B cell (primary cell): ENCODE data around the gene SDF2L1. TPM values are rescaled to one million over a fixed set of nuclear protein-coding genes. Genes with fewer than 3 reads are reported as not detected.

Source experiments
- ATAC-seq: fragments of 200-7000 bp; cut with Tn5 transposase; one replicate; pipeline ENCODE4 v1.10.0; 2021; ENCODE audit warnings: low read depth, mild to moderate bottlenecking, moderate number of reproducible peaks, moderate library complexity
- CTCF ChIA-PET: fragments of 350-600 bp; sonication (Branson Sonifier 250); formaldehyde crosslinking; loops from one replicate; lab custom pipeline; 2021; ENCODE audit warnings: antibody characterized with exemption, inconsistent platforms; lab: Charles Lee
- POLR2A ChIA-PET: fragments of 350-600 bp; sonication (Branson Sonifier 250); formaldehyde crosslinking; loops from one replicate; lab custom pipeline; 2021; ENCODE audit warnings: antibody characterized with exemption; lab: Charles Lee
- DNase-seq: peaks from one replicate; pipeline ENCODE4 v3.0.0; 2013
- H2AFZ ChIP-seq: 2 replicates; pipeline ENCODE4 v1.6.1; 2012; ENCODE audit warnings: mild to moderate bottlenecking, low read depth, low read length; ENCODE audit not compliant: insufficient read depth, poor library complexity, severe bottlenecking
- H3K27ac ChIP-seq, 2 donors: 1 replicate in 1 of 2; 2 replicates in 1 of 2; pipeline ENCODE4 v1.5.1; 2012 to 2013; ENCODE audit warnings: low read length in 2 of 2, mild to moderate bottlenecking in 2 of 2, moderate library complexity in 1 of 2
- H3K27me3 ChIP-seq, 4 experiments: fragments of 200-600 bp in 1 of 4; sonication (generic) in 1 of 4; replicated peaks in 1 of 4; 1 replicate in 2 of 4; 2 replicates in 2 of 4; pipeline versions ENCODE4 v1.6.1 to v1.7.0; 2013 to 2016; ENCODE audit warnings: low read length in 3 of 4, mild to moderate bottlenecking in 2 of 4, mixed read lengths in 1 of 4, moderate library complexity in 1 of 4; ENCODE audit not compliant: insufficient read depth in 4 of 4, control insufficient read depth in 3 of 4; ENCODE audit errors: control extremely low read depth in 1 of 4
- H3K36me3 ChIP-seq, 2 experiments: replicated peaks in 1 of 2; 1 replicate in 1 of 2; 2 replicates in 1 of 2; pipeline versions ENCODE4 v1.6.1 to v1.7.1; 2013; ENCODE audit warnings: low read length in 1 of 2; ENCODE audit not compliant: insufficient read depth in 2 of 2, control insufficient read depth in 1 of 2; ENCODE audit errors: control extremely low read depth in 1 of 2, extremely low read depth in 1 of 2
- H3K4me1 ChIP-seq, 2 donors: fragments of 200-600 bp in 1 of 2; sonication (generic) in 1 of 2; 1 replicate in 1 of 2; 2 replicates in 1 of 2; pipeline versions ENCODE4 v1.5.1 to v1.6.1; 2013 to 2017; ENCODE audit warnings: low read length in 2 of 2; ENCODE audit not compliant: control insufficient read depth in 2 of 2, insufficient read depth in 2 of 2
- H3K4me2 ChIP-seq: replicated peaks from 2 replicates; pipeline ENCODE3; 2012; ENCODE audit warnings: mild to moderate bottlenecking, low read depth, low read length; ENCODE audit not compliant: poor library complexity, severe bottlenecking
- H3K4me3 ChIP-seq, 5 experiments: fragments of 200-600 bp in 1 of 5; sonication (generic) in 1 of 5; 1 replicate in 3 of 5; 2 replicates in 2 of 5; pipeline versions ENCODE4 v1.5.1 to v1.7.0; 2011 to 2016; ENCODE audit warnings: low read length in 4 of 5, mild to moderate bottlenecking in 4 of 5, low read depth in 2 of 5, control low read depth in 1 of 5, moderate library complexity in 1 of 5; ENCODE audit not compliant: insufficient read depth in 1 of 5; ENCODE audit errors: control extremely low read depth in 1 of 5, extremely low read depth in 1 of 5
- H3K79me2 ChIP-seq: fragments of 200-600 bp; sonication (generic); one replicate; pipeline ENCODE4 v1.6.0; 2016; ENCODE audit warnings: low read length; ENCODE audit not compliant: control insufficient read depth, insufficient read depth
- H3K9ac ChIP-seq: fragments of 200-600 bp; sonication (generic); 2 replicates; pipeline ENCODE4 v1.6.1; 2017; ENCODE audit warnings: mild to moderate bottlenecking, low read length, moderate library complexity
- H3K9me3 ChIP-seq, 3 donors: one replicate each; pipeline versions ENCODE4 v1.6.1 to v1.7.1; 2013; ENCODE audit warnings: low read length in 2 of 3; ENCODE audit not compliant: control insufficient read depth in 2 of 3, insufficient read depth in 1 of 3; ENCODE audit errors: control extremely low read depth in 1 of 3
- H4K20me1 ChIP-seq: 2 replicates; pipeline ENCODE4 v1.6.0; 2012; ENCODE audit warnings: mild to moderate bottlenecking, low read length; ENCODE audit not compliant: insufficient read depth, control insufficient read depth, poor library complexity, severe bottlenecking
- H3K27ac Mint-ChIP-seq: one replicate; pipeline ENCODE4 v1.8.0; 2021; ENCODE audit warnings: mixed read lengths
- H3K27me3 Mint-ChIP-seq: one replicate; pipeline ENCODE4 v1.8.0; 2021; ENCODE audit warnings: mixed read lengths
- H3K4me1 Mint-ChIP-seq: one replicate; pipeline ENCODE4 v1.8.0; 2021; ENCODE audit warnings: mixed read lengths
- H3K4me3 Mint-ChIP-seq: one replicate; pipeline ENCODE4 v1.8.0; 2021; ENCODE audit warnings: mixed read lengths
- H3K9me3 Mint-ChIP-seq: one replicate; pipeline ENCODE4 v1.8.0; 2022; ENCODE audit warnings: mixed read lengths; ENCODE audit not compliant: insufficient read depth
- EZH2 ChIP-seq: IDR thresholded peaks from 2 replicates; pipeline ENCODE4 v1.6.1; 2012; ENCODE audit warnings: borderline replicate concordance, low read depth, mild to moderate bottlenecking, moderate library complexity, low read length; ENCODE audit not compliant: insufficient read depth, poor library complexity, severe bottlenecking
- WGBS: methylation state at CpG from one replicate; pipeline ENCODE4 v1.1.5; 2013; ENCODE audit warnings: missing lambda C conversion rate; ENCODE audit not compliant: insufficient coverage; 5-methylcytosine and 5-hydroxymethylcytosine counted together
- intact Hi-C: fragments of 100-400 bp; cut with micrococcal nuclease; formaldehyde crosslinking; loops from one replicate; pipeline ENCODE4 v1.10.0; 2022
- polyA plus RNA-seq: library from polyadenylated mRNA; depleted of rRNA; stranded (reverse); fragments of >200 nt; gene quantifications from 2 replicates; pipeline ENCODE4 v1.2.3, GENCODE V29; 2012
- total RNA-seq, 2 donors: library from RNA; stranded (reverse); fragments of 120-200 nt in 1 of 2; gene quantifications; 1 replicate in 1 of 2; 2 replicates in 1 of 2; pipeline versions ENCODE4 v1.2.3 to v1.2.4, GENCODE V29; 2013 to 2022
- TF ChIP-seq, protein P1 (sequence below): fragments of 200-600 bp; IDR thresholded peaks from one replicate; pipeline ENCODE4 v1.8.0; 2022; ENCODE audit warnings: antibody characterized with exemption, mild to moderate bottlenecking

Gene SDF2L1
- total and polyA plus RNA-seq, 2 donors (not counting 1 experiment from before 2014, with no cell fraction given) = 15.2 to 23.5 TPM

GRCh38 chr22:21646608-21647590, 4.8 kb downstream of the SDF2L1 start:
- H3K27ac Mint-ChIP-seq = no peak overlapping the region
- POLR2A ChIA-PET = interaction anchor here (0.6 kb wide), 1 partner anchor 665 kb away, joined by 4 read pairs; the partner anchor contains the start of gene LZTR1
- Histone ChIP-seq H3K9me3 (peaks cover 0 to 3% (median 0%) of the 10 kb centered on the region in 3 donors), H3K27ac (no peak overlapping the region), H3K79me2 (peaks cover 14% of the 10 kb centered on the region), H4K20me1 (peaks cover 30% of the 10 kb centered on the region), H3K4me3 (no peak overlapping the region), H3K27me3 (no peaks in the 10 kb centered on the region), H3K4me1 (peaks cover 15 to 33% of the 10 kb centered on the region in 2 donors), H3K4me2 (no peak overlapping the region), H3K36me3 (peaks cover 0 to 8% of the 10 kb centered on the region in 2 experiments), H3K9ac (no peak overlapping the region), H2AFZ (peak overlapping the region; percentile 14)
- H3K27me3 Mint-ChIP-seq = no peaks in the 10 kb centered on the region
- no peaks in the 10 kb centered on the region for H3K9me3 Mint-ChIP-seq
- peak; percentile 25 for ATAC-seq
- DNase-seq = peak; percentile 88
- H3K4me3 Mint-ChIP-seq = no peak overlapping the region
- intact Hi-C loops = loop anchor here (1.0 kb wide), 2 partner anchors 17 to 730 kb away; partner anchors contain the start of genes CRKL and YDJC
- no peak for TF ChIP-seq EZH2
- TF ChIP-seq, protein P1, sequence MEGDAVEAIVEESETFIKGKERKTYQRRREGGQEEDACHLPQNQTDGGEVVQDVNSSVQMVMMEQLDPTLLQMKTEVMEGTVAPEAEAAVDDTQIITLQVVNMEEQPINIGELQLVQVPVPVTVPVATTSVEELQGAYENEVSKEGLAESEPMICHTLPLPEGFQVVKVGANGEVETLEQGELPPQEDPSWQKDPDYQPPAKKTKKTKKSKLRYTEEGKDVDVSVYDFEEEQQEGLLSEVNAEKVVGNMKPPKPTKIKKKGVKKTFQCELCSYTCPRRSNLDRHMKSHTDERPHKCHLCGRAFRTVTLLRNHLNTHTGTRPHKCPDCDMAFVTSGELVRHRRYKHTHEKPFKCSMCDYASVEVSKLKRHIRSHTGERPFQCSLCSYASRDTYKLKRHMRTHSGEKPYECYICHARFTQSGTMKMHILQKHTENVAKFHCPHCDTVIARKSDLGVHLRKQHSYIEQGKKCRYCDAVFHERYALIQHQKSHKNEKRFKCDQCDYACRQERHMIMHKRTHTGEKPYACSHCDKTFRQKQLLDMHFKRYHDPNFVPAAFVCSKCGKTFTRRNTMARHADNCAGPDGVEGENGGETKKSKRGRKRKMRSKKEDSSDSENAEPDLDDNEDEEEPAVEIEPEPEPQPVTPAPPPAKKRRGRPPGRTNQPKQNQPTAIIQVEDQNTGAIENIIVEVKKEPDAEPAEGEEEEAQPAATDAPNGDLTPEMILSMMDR = peak; percentile 89
- CTCF ChIA-PET = interaction anchor here (0.5 to 7.9 kb wide), 20 partner anchors 9 to 843 kb away, joined by 3 to 168 read pairs (median 3); partner anchors contain the start of genes CCDC116, PPIL2 and YDJC
- 50% methylated on average over 11 of the region's 14 CpGs for WGBS
- peaks cover 33% of the 10 kb centered on the region for H3K4me1 Mint-ChIP-seq

DNA sequence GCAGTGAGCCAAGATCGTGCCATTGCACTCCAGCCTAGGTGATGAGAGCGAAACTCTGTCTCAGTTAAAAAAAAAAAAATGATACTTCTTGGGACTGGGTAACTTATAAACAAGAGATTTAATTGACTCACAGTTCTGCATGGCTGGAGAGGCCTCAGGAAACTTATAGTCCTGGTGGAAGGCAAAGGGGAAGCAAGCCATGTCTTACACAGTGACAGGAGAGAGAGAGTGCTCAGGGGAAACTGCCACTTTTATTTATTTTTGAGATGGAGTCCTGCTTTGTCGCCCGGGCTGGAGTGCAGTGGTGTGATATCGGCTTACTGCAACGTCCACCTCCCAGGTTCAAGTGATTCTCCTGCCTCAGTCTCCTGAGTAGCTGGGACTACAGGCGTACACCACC, 8.2 kb downstream of the SDF2L1 start:
- TF ChIP-seq, protein P1 = no peak
- no peak for TF ChIP-seq EZH2
- WGBS = 90% methylated on average over 7 of the region's 7 CpGs
- H3K4me3 ChIP-seq = no peak overlapping the region
- Mint-ChIP-seq H3K4me1 (peaks cover 25% of the 10 kb centered on the region), H3K27ac (no peak overlapping the region), H3K27me3 (no peaks in the 10 kb centered on the region), H3K9me3 (no peaks in the 10 kb centered on the region), H3K4me3 (peak overlapping the region; percentile 49)
- H3K9ac ChIP-seq = no peak overlapping the region
- H2AFZ ChIP-seq = no peak overlapping the region
- peaks cover 0 to 4% of the 10 kb centered on the region in 2 experiments for H3K36me3 ChIP-seq
- no peak for DNase-seq
- H3K79me2 ChIP-seq = peaks cover 11% of the 10 kb centered on the region
- H3K4me1 ChIP-seq = peaks cover 10 to 30% of the 10 kb centered on the region in 2 donors
- POLR2A ChIA-PET = no interaction called here
- H3K4me2 ChIP-seq = no peak overlapping the region
- intact Hi-C loops = no loop called here
- no peak overlapping the region for H3K27ac ChIP-seq
- CTCF ChIA-PET = no interaction called here
- no peak for ATAC-seq
- H3K9me3 ChIP-seq = no peaks in the 10 kb centered on the region
- H3K27me3 ChIP-seq = no peaks in the 10 kb centered on the region
- peaks cover 25% of the 10 kb centered on the region for H4K20me1 ChIP-seq
